Liver (tissue), 9 donors: ENCODE measurements around the gene CDK19. TPM values are rescaled to one million over a fixed set of nuclear protein-coding genes. Genes with fewer than 3 reads are reported as not detected.

Source experiments
- DNase-seq: peaks from one replicate; pipeline ENCODE4 v3.0.0-alpha.2; 2017; ENCODE audit warnings: low spot score
- H3K27ac ChIP-seq, 2 donors: one replicate each; pipeline ENCODE4 v1.7.0; 2013; ENCODE audit warnings: inconsistent platforms in 2 of 2, low read length in 2 of 2, control low read depth in 1 of 2, low read depth in 1 of 2, mild to moderate bottlenecking in 1 of 2
- H3K27me3 ChIP-seq, 4 donors: one replicate each; pipeline versions ENCODE4 v1.6.1 to v1.7.0; 2013; ENCODE audit warnings: low read length in 3 of 4, inconsistent platforms in 1 of 4, mild to moderate bottlenecking in 1 of 4, moderate library complexity in 1 of 4; ENCODE audit not compliant: control insufficient read depth in 4 of 4, insufficient read depth in 4 of 4
- H3K36me3 ChIP-seq, 4 donors: one replicate each; pipeline versions ENCODE4 v1.6.1 to v1.7.0; 2013; ENCODE audit warnings: low read length in 3 of 4, mild to moderate bottlenecking in 3 of 4, low read depth in 1 of 4, moderate library complexity in 1 of 4; ENCODE audit not compliant: control insufficient read depth in 4 of 4, insufficient read depth in 3 of 4
- H3K4me1 ChIP-seq, 4 donors: one replicate each; pipeline versions ENCODE4 v1.6.1 to v1.7.0; 2013; ENCODE audit warnings: low read length in 3 of 4, mild to moderate bottlenecking in 3 of 4, moderate library complexity in 1 of 4; ENCODE audit not compliant: control insufficient read depth in 4 of 4, insufficient read depth in 4 of 4
- H3K4me3 ChIP-seq, 3 donors: one replicate each; pipeline versions ENCODE4 v1.6.1 to v1.7.0; 2013; ENCODE audit warnings: low read length in 3 of 3, control low read depth in 1 of 3, low read depth in 1 of 3, mild to moderate bottlenecking in 1 of 3
- H3K9ac ChIP-seq, 2 donors: one replicate each; pipeline ENCODE4 v1.7.0; 2013; ENCODE audit warnings: low read length in 2 of 2, mild to moderate bottlenecking in 2 of 2, moderate library complexity in 2 of 2, control low read depth in 1 of 2, low read depth in 1 of 2
- H3K9me3 ChIP-seq, 4 donors: one replicate each; pipeline versions ENCODE4 v1.6.1 to v1.7.0; 2013; ENCODE audit warnings: low read length in 3 of 4; ENCODE audit not compliant: control insufficient read depth in 4 of 4
- CTCF ChIP-seq: fragments of 150-350 bp; IDR thresholded peaks from 2 replicates; pipeline ENCODE4 v1.5.1; 2017; ENCODE audit warnings: improper control_type of control experiment, low read depth, low read length; ENCODE audit not compliant: missing input control
- FOXA2 ChIP-seq: IDR thresholded peaks from 2 replicates; pipeline ENCODE4 v1.6.1; 2016; ENCODE audit warnings: antibody characterized with exemption
- HNF4G ChIP-seq: IDR thresholded peaks from 2 replicates; pipeline ENCODE4 v1.6.1; 2016; ENCODE audit warnings: antibody characterized with exemption
- MAX ChIP-seq: IDR thresholded peaks from 2 replicates; pipeline ENCODE4 v1.6.1; 2016; ENCODE audit warnings: antibody characterized with exemption
- NR2F2 ChIP-seq: IDR thresholded peaks from 2 replicates; pipeline ENCODE4 v1.6.1; 2016; ENCODE audit warnings: antibody characterized with exemption
- REST ChIP-seq: IDR thresholded peaks from 2 replicates; pipeline ENCODE4 v1.6.1; 2016; ENCODE audit warnings: antibody characterized with exemption, mild to moderate bottlenecking
- RXRA ChIP-seq, 2 donors: IDR thresholded peaks; 2 replicates each; pipeline ENCODE4 v1.6.1; 2017 to 2018; ENCODE audit warnings: antibody characterized with exemption in 2 of 2, mild to moderate bottlenecking in 1 of 2
- SP1 ChIP-seq: IDR thresholded peaks from 2 replicates; pipeline ENCODE4 v1.6.1; 2018; ENCODE audit warnings: antibody characterized with exemption, mild to moderate bottlenecking
- TAF1 ChIP-seq: conservative IDR thresholded peaks from 2 replicates; pipeline ENCODE4 v1.6.1; 2016; ENCODE audit warnings: antibody characterized with exemption, mild to moderate bottlenecking
- YY1 ChIP-seq: IDR thresholded peaks from 2 replicates; pipeline ENCODE4 v1.6.1; 2016; ENCODE audit warnings: antibody characterized with exemption, mild to moderate bottlenecking
- WGBS: extraction: QIAGEN DNeasy Blood & Tissue Kit; methylation state at CpG from one replicate; pipeline ENCODE4 v1.1.7; 2013; 5-methylcytosine and 5-hydroxymethylcytosine counted together
- polyA plus RNA-seq, 2 donors: library from polyadenylated mRNA; stranded (reverse) in 1 of 2; unstranded in 1 of 2; fragments of 200-250 nt in 1 of 2; fragments of >200 nt in 1 of 2; fragmentation: Nextera tagmentation in 1 of 2; extraction: Ambion mirVana in 1 of 2; gene quantifications; one replicate each; pipeline versions ENCODE4 v1.2.1 to v1.2.3, GENCODE V29; 2013 to 2015
- total RNA-seq, 2 donors: library from RNA; depleted of rRNA; stranded (reverse); fragments of >200 nt; gene quantifications; one replicate each; pipeline ENCODE4 v1.2.3, GENCODE V29; 2014
- donor health status: healthy.
- donor health status: healthy.
- donor health status: healthy.
- donor health status: healthy.
- donor health status: healthy.

The CDK19 gene
- total and polyA plus RNA-seq, 4 donors = 1.8 to 7.6 (median 3.9) TPM

- TF ChIP-seq REST = no peak
Measured at GRCh38 chr6:110731196-110731595, 84.1 kb downstream of the CDK19 start (continued).

GRCh38 chr6:110728501-110728900 is 86.8 kb downstream of the CDK19 start:
- no peak for TF ChIP-seq FOXA2
- no peak for TF ChIP-seq NR2F2
- no peak for TF ChIP-seq CTCF
- no peak for TF ChIP-seq TAF1
- no peak for TF ChIP-seq YY1
- no peak for TF ChIP-seq SP1
- no peak for TF ChIP-seq HNF4G
- TF ChIP-seq MAX = no peak
- Histone ChIP-seq H3K36me3 (no peaks in the 10 kb centered on the region), H3K4me3 (no peak overlapping the region), H3K27me3 (no peaks in the 10 kb centered on the region), H3K9ac (no peak overlapping the region), H3K27ac (no peak overlapping the region), H3K9me3 (no peaks in the 10 kb centered on the region), H3K4me1 (peaks cover 0 to 2% (median 0%) of the 10 kb centered on the region in 4 donors)
- WGBS = 95% methylated on average over 1 of the region's 1 CpG
- DNase-seq = no peak

GRCh38 chr6:110723017-110723416 is 92.3 kb downstream of the CDK19 start:
- no peak overlapping the region for H3K9ac ChIP-seq
- H3K9me3 ChIP-seq = no peaks in the 10 kb centered on the region
- TF ChIP-seq HNF4G (no peak), SP1 (no peak), REST (no peak), RXRA (IDR thresholded peaks at IDR 0.05) (no peak), MAX (no peak), FOXA2 (no peak)
- WGBS = 88% methylated on average over 3 of the region's 3 CpGs
- H3K4me1 ChIP-seq = peaks cover 0 to under 1% (median 0%) of the 10 kb centered on the region in 4 donors
- no peak overlapping the region for H3K4me3 ChIP-seq
- H3K27ac ChIP-seq = no peak overlapping the region
- H3K36me3 ChIP-seq = no peaks in the 10 kb centered on the region
- no peaks in the 10 kb centered on the region for H3K27me3 ChIP-seq
- no peak for DNase-seq
